COLO668 (cell line): ENCODE results near the gene C16orf96.
"Not testable (repeated sequence)": the region's sequence is repeated elsewhere in the genome, so short reads cannot be mapped to it uniquely, and the experiment has no call there.

ENCODE experiments used
- DNase-seq: peaks from one replicate; lab custom pipeline; 2025; ENCODE audit not compliant: unreplicated experiment; lab: John Stamatoyannopoulos, UW

C16orf96 gene

GRCh38 chr16:4561596-4561995, 5.5 kb downstream of the C16orf96 start:
- no peak for DNase-seq

GRCh38 chr16:4564661-4565267, 8.6 kb downstream of the C16orf96 start:
- DNase-seq, result no peak

GRCh38 chr16:4566144-4566543, 10.0 kb downstream of the C16orf96 start:
- DNase-seq, result no peak

GRCh38 chr16:4570086-4570485, 13.9 kb downstream of the C16orf96 start:
- DNase-seq, result no peak

GRCh38 chr16:4570688-4571321, 14.7 kb downstream of the C16orf96 start:
- DNase-seq, result no peak

- DNase-seq, result no peak
These were observed 16.6 kb downstream of the C16orf96 start for GRCh38 chr16:4572715-4573114.

GRCh38 chr16:4573926-4574325, 17.8 kb downstream of the C16orf96 start:
- DNase-seq, result not testable (repeated sequence)

- no peak for DNase-seq
These were observed 19.0 kb downstream of the C16orf96 start for GRCh38 chr16:4574919-4575705.

- DNase-seq, result no peak
These were observed 19.9 kb downstream of the C16orf96 start for GRCh38 chr16:4576008-4576407.

GRCh38 chr16:4578961-4579530, 22.9 kb downstream of the C16orf96 start:
- DNase-seq, result peak; percentile 78

- DNase-seq, result no peak
These were observed 24.1 kb downstream of the C16orf96 start for GRCh38 chr16:4580250-4580649.

GRCh38 chr16:4583906-4584305, 27.8 kb downstream of the C16orf96 start:
- no peak for DNase-seq

- DNase-seq, result no peak
These were observed 30.2 kb downstream of the C16orf96 start for GRCh38 chr16:4586291-4586690.

- no peak for DNase-seq
These were observed 32.2 kb downstream of the C16orf96 start for GRCh38 chr16:4588386-4588785.

- no peak for DNase-seq
These were observed 32.8 kb downstream of the C16orf96 start for GRCh38 chr16:4588961-4589360.

- DNase-seq, result peak; percentile 13
These were observed 35.1 kb downstream of the C16orf96 start for GRCh38 chr16:4591191-4591590.

- no peak for DNase-seq
These were observed 35.7 kb downstream of the C16orf96 start for GRCh38 chr16:4591706-4592470.

- DNase-seq, result no peak
These were observed 36.9 kb downstream of the C16orf96 start for GRCh38 chr16:4593086-4593485.

GRCh38 chr16:4594433-4595410, 38.6 kb downstream of the C16orf96 start:
- DNase-seq, result no peak

GRCh38 chr16:4597174-4597573, 41.0 kb downstream of the C16orf96 start:
- no peak for DNase-seq
